IgD-negative memory B cell (primary cell): ENCODE data around the gene GPC2. TPM values are rescaled to one million over a fixed set of nuclear protein-coding genes. Genes with fewer than 3 reads are reported as not detected.
A peak's percentile ranks its signal among the peaks of the same experiment; 100 is the strongest.
"Not testable (repeated sequence)": the region's sequence is repeated elsewhere in the genome, so short reads cannot be mapped to it uniquely, and the experiment has no call there.

ENCODE experiments used
- H3K27ac Mint-ChIP-seq, 3 donors: one replicate each; pipeline ENCODE4 v1.8.0; 2020 to 2022; ENCODE audit warnings: mild to moderate bottlenecking in 3 of 3, mixed read lengths in 3 of 3, moderate library complexity in 1 of 3
- H3K27me3 Mint-ChIP-seq: one replicate; pipeline ENCODE4 v1.8.0; 2021; ENCODE audit warnings: mixed read lengths
- H3K36me3 Mint-ChIP-seq: one replicate; pipeline ENCODE4 v1.8.0; 2020; ENCODE audit warnings: mild to moderate bottlenecking, mixed read lengths
- H3K4me1 Mint-ChIP-seq, 3 donors: one replicate each; pipeline ENCODE4 v1.8.0; 2020 to 2022; ENCODE audit warnings: mixed read lengths in 3 of 3, mild to moderate bottlenecking in 1 of 3
- H3K4me3 Mint-ChIP-seq, 4 donors: one replicate each; pipeline ENCODE4 v1.8.0; 2020 to 2022; ENCODE audit warnings: mild to moderate bottlenecking in 4 of 4, mixed read lengths in 4 of 4, moderate library complexity in 3 of 4
- H3K9me3 Mint-ChIP-seq, 3 donors: one replicate each; pipeline ENCODE4 v1.8.0; 2020 to 2021; ENCODE audit warnings: mixed read lengths in 3 of 3, mild to moderate bottlenecking in 1 of 3
- polyA plus RNA-seq: library from polyadenylated mRNA; unstranded; fragments of 300-500 nt; fragmentation: Illumina TruSeq; gene quantifications from one replicate; pipeline ENCODE4 v1.2.3, GENCODE V29; 2021

GPC2 gene
- polyA plus RNA-seq, 1 donor from 2014 or later: 0.23 TPM

DNA sequence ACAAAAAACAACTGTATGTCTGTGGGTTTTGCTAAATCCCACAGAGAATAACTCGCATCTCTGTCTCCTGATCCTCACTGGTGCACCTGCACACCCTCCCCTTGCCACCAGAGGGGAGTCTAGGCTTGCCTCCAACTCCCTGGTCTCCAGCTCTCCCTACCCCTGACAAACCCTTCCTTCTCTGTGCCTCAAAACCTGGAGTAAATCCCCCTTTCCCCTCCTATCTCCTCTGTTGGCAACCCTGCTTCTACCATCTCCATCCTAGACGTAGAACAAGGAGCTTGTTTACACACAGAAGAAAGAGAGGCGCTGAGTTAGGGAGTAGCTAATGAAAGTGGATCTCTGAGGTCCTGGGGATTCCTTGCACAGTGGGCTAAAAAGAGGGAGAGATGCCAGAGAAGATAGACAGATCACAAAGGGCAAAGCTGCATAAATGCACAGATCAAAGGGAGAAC, 44.5 kb downstream of the GPC2 start:
- no peaks in the 10 kb centered on the region for H3K36me3 Mint-ChIP-seq
- peak overlapping the region in 1 of 3 donors; percentile 56 for H3K27ac Mint-ChIP-seq
- no peaks in the 10 kb centered on the region for H3K9me3 Mint-ChIP-seq
- peaks cover 6 to 13% (median 12%) of the 10 kb centered on the region in 3 donors for H3K4me1 Mint-ChIP-seq
- H3K4me3 Mint-ChIP-seq: peak overlapping the region in 2 of 4 donors; percentile 45 to 47
- H3K27me3 Mint-ChIP-seq: no peaks in the 10 kb centered on the region

DNA sequence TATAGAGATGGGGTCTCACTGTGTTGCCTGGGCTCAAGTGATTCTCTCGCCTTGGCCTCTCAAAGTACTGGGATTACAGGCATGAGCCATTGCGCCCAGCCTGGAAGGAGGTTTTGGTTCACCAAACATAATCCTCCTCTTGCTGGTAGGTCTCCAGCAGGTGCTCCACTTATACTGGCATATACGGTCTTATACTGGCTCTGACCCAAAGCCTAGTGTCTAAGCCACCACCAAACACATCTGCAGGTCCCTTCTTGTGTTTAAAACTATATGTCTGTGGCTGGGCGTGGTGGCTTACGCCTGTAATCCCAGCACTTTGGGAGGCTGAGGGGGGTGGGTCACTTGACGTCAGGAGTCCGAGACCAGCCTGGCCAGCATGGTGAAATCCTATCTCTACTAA, 45.1 kb downstream of the GPC2 start:
- H3K27me3 Mint-ChIP-seq: no peaks in the 10 kb centered on the region
- H3K36me3 Mint-ChIP-seq: no peaks in the 10 kb centered on the region
- H3K27ac Mint-ChIP-seq: peak overlapping the region in 1 of 3 donors; percentile 56
- H3K4me3 Mint-ChIP-seq: peak overlapping the region in 1 of 4 donors; percentile 45
- H3K4me1 Mint-ChIP-seq: peaks cover 4 to 11% (median 10%) of the 10 kb centered on the region in 3 donors
- H3K9me3 Mint-ChIP-seq: no peaks in the 10 kb centered on the region

DNA sequence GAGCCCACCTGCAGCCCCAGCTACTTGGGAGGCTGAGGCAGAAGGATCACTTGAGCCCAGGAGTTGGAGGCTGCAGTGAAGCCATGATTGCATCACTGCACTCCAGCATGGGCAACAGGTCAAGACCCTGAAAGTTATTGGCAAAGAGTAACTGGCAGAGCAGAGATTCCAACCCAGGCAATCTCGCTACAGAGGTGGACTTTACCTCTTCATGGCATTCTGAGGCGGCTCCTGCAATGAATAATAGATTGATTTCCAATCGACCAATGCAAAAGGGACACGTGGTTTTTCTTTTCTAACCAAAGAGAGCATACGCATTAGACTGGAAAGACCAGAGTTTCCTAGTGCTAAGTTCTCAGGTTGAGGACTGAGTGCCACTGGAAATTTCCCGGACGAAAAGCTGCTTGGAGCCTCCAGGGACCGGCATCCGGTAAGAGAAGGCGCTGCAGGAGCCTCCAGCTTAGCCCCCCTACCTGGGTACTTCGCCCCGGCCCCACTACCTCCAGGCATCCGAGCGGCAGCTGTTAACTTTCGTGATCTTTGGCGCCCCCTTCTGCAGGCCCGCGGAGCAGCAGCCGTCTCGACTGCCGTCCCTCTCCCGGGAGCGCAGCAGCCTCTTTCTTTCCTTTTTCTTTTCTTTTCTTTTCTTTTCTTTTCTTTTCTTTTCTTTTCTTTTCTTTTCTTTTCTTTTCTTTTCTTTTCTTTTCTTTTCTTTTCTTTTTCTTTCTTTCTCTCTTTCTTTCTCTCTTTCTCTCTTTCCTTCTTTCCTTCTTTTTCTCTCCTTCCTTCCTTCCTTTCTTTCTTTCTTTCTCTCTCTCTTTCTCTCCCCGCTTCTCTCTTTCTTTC, 46.4 kb downstream of the GPC2 start:
- Mint-ChIP-seq H3K27ac (no peak overlapping the region), H3K9me3 (no peaks in the 10 kb centered on the region), H3K36me3 (peaks cover 2% of the 10 kb centered on the region), H3K4me3 (peak overlapping the region in 2 of 4 donors; percentile 43 to 63), H3K27me3 (no peaks in the 10 kb centered on the region), H3K4me1 (peaks cover 9 to 18% (median 12%) of the 10 kb centered on the region in 3 donors)

DNA sequence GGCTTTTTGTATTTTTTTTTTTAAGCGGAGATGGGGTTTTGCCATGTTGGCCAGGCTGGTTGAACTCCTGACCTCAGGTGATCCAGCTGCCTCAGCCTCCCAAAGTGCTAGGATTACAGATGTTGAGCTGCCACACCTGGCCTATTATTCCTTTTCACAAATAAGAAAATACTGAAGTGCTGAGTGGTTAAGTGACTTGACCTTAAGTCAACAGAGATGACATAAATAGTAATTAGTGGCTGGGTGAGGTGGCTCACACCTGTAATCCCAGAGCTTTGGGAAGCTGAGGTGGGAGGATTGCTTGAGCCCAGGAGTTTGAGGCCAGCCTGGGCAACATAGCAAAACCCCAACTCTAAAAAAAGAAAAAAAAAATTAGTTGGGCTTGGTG, 47.0 kb downstream of the GPC2 start:
- not testable (repeated sequence) for H3K27ac Mint-ChIP-seq, H3K4me3 Mint-ChIP-seq, H3K36me3 Mint-ChIP-seq, H3K9me3 Mint-ChIP-seq, H3K27me3 Mint-ChIP-seq
- peaks cover 12 to 22% (median 12%) of the 10 kb centered on the region in 3 donors for H3K4me1 Mint-ChIP-seq

DNA sequence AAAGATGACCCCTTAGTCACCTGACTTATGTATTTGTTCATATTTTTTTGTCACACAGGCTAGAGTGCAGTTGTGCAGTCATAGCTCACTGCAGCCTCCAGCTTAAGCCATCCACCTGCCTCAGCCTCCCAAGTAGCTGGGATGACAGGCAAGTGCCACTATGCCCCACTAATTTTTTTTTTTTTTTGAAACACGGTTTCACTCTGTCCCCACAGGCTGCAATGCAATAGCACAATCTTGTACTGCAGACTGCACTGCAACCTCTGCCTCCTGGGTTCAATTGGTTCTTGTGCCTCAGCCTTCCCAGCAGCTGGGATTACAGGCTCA, 48.6 kb downstream of the GPC2 start:
- Mint-ChIP-seq H3K4me1 (peaks cover 24 to 25% (median 24%) of the 10 kb centered on the region in 3 donors), H3K4me3 (peak overlapping the region in 3 of 4 donors; percentile 78 to 90 (median 81)), H3K27ac (peak overlapping the region in 1 of 3 donors; percentile 69), H3K27me3 (no peaks in the 10 kb centered on the region), H3K9me3 (no peaks in the 10 kb centered on the region), H3K36me3 (peaks cover 2% of the 10 kb centered on the region)

DNA sequence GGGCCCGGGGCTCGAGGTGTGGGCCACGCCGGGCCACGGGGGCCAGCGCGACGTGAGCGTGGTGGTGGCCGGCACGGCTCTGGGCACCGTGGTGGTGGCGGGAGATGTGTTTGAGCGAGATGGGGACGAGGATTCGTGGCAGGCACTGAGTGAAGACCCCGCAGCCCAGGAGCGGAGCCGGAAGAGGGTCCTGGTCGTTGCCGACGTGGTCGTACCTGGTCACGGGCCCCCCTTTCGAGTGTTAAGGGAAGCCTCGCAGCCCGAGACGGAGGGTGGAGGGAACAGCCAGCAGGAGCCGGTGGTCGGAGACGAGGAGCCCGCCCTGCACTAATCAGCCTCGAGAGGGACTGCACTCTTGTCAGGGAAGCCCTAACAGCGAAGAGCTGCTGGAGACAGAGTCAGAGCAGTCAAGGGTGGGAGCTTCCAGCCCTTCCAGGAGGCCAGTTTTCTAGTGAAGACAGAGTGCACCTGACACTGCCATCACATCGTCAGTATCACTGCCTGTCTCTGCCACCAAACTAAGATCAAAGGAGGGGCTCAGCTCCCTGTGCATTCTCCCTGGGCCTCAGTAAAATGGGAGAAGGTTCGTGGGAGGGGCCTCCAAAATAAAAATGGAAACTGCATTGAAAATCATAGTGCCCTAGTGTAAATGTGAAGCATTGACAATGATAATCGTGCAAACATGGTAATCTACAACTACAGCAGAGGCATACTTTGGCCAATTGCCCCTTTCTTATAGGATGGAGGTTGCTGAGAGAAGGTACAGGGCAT, 49.1 kb downstream of the GPC2 start:
- no peaks in the 10 kb centered on the region for H3K9me3 Mint-ChIP-seq
- H3K36me3 Mint-ChIP-seq: peaks cover 2% of the 10 kb centered on the region
- H3K27ac Mint-ChIP-seq: peak overlapping the region; percentile 27 to 69 (median 59)
- H3K4me3 Mint-ChIP-seq: peak overlapping the region; percentile 78 to 90 (median 80)
- no peaks in the 10 kb centered on the region for H3K27me3 Mint-ChIP-seq
- H3K4me1 Mint-ChIP-seq: peaks cover 24 to 25% (median 24%) of the 10 kb centered on the region in 3 donors

DNA sequence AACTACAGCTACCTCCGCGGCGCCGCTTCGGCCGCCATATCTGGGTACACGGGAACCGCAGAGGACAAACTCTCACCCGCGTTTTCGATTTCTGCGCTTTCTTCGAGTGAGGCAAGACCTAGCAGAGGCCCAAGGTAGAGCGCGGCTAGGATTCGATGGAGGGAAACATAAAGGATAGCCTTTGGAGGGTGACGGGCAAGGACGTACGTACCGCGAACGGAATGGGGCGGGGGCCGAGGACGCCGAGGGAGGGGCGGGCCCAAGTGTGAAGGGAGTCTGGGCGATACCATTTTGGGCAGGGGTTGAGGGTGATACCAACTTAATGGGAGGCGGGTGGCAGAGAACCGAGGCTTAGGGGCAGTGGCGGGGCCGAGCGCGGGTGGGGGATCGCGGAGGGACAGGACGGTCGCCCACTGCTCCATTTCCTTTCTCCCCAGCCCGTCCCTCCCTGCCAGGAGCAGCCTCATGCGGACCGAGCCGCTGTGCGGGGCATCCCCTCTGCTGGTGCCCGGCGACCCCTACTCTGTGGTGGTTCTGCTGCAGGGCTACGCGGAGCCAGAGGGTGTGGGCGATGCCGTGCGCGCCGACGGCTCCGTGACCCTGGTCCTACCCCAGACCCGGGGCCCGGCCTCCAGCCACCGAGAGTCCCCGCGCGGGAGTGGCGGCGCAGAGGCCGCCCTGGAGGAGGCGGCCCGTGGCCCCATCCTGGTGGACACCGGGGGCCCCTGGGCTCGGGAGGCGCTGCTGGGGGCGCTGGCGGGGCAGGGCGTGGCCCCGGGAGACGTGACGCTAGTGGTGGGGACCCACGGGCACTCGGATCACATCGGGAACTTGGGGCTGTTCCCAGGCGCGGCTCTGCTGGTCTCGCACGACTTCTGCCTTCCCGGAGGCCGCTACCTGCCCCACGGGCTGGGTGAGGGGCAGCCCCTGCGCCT, 50.0 kb downstream of the GPC2 start, which contains the start of gene MBLAC1:
Gene MBLAC1, plus strand, starts transcription at position 37 of the 935 bp plus-strand sequence. Its CDS starts 429 bp downstream, at position 466.
- peaks cover 5% of the 10 kb centered on the region for H3K36me3 Mint-ChIP-seq
- peak within 1 kb of the TSS; percentile 96 to 100 (median 100) for H3K4me3 Mint-ChIP-seq
- H3K4me1 Mint-ChIP-seq: peaks cover 19 to 20% (median 20%) of the 10 kb centered on the region in 3 donors
- peak within 1 kb of the TSS; percentile 93 to 99 (median 99) for H3K27ac Mint-ChIP-seq
- H3K27me3 Mint-ChIP-seq: no peaks in the 10 kb centered on the region
- H3K9me3 Mint-ChIP-seq: no peaks in the 10 kb centered on the region

DNA sequence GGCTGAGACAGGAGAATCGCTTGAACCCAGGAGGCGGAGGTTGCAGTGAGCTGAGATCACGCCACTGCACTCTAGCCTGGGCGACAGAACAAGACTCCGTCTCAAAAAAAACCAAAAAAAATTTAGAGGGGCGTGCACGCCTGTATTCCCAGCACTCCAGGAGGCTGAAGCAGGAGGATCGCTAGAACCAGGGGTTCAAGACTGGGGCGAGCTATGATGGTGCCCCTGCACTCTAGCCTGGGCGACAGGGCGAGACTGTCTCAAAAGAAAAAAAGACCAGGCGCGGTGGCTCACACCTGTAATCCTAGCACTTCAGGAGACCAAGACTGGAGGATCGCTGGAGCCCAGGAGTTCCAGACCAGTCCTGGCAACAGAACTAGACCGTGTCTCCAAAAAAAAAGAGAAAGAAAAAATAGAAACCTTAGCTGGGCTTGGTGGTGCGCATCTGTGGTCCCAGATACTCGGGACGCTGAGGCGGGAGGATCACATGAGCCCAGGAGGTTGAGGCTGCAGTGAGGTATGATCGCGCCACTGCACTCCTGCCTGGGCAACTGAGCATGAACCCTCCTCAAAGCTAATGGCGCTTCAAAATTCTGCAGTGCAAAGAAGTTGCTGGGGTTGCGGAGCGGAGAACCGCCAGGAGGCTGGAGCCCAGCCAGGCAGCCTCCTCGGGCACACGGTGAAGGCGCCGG, 50.8 kb downstream of the GPC2 start:
- H3K36me3 Mint-ChIP-seq: peaks cover 5% of the 10 kb centered on the region
- no peaks in the 10 kb centered on the region for H3K27me3 Mint-ChIP-seq
- peaks cover 18 to 20% (median 19%) of the 10 kb centered on the region in 3 donors for H3K4me1 Mint-ChIP-seq
- H3K9me3 Mint-ChIP-seq: no peaks in the 10 kb centered on the region
- H3K4me3 Mint-ChIP-seq: peak overlapping the region; percentile 96 to 100 (median 100)
- peak overlapping the region; percentile 93 to 99 (median 99) for H3K27ac Mint-ChIP-seq

DNA sequence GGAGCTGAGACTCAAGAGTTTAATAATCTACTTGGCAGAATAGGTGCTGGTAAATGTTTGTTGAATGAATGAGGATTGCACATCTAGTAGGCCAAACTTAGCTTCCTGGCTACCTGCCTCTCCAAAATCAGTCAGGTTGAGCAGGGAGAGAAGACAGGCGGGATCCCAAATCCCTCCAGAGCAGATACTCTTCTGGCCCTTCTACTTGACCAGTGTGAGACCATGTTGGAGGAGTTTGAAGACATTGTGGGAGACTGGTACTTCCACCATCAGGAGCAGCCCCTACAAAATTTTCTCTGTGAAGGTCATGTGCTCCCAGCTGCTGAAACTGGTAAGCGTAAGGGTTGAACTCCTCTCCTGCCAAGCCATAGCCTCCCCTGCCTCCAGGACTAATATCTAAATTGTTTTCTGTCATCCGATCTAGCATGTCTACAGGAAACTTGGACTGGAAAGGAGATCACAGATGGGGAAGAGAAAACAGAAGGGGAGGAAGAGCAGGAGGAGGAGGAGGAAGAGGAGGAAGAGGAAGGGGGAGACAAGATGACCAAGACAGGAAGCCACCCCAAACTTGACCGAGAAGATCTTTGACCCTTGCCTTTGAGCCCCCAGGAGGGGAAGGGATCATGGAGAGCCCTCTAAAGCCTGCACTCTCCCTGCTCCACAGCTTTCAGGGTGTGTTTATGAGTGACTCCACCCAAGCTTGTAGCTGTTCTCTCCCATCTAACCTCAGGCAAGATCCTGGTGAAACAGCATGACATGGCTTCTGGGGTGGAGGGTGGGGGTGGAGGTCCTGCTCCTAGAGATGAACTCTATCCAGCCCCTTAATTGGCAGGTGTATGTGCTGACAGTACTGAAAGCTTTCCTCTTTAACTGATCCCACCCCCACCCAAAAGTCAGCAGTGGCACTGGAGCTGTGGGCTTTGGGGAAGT, 52.6 kb downstream of the GPC2 start:
- Mint-ChIP-seq H3K4me3 (peak overlapping the region; percentile 44 to 96 (median 82)), H3K9me3 (no peaks in the 10 kb centered on the region), H3K27ac (peak overlapping the region in 2 of 3 donors; percentile 78 to 93), H3K4me1 (peaks cover 22 to 30% (median 26%) of the 10 kb centered on the region in 3 donors), H3K36me3 (peaks cover 5% of the 10 kb centered on the region), H3K27me3 (no peaks in the 10 kb centered on the region)

DNA sequence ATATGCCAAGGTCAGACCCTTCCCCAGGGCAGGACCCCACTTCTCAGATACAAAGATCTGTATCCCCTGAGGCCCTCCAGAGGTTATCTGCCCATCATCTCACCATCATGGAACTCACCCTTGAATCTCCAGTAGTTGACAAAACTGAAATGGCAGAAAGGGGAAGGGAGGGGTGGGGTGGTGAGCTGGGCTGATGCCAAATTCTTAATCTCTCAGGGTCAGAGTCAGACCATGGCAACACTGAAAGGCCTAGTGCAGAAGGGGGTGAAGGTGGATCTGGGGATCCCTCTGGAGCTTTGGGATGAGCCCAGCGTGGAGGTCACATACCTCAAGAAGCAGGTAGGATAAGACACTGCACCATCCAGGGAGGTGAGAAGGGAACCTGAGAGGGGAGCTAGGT, 54.6 kb downstream of the GPC2 start:
- H3K27ac Mint-ChIP-seq: no peak overlapping the region
- H3K4me3 Mint-ChIP-seq: peak overlapping the region in 2 of 4 donors; percentile 28 to 70
- H3K9me3 Mint-ChIP-seq: no peaks in the 10 kb centered on the region
- no peaks in the 10 kb centered on the region for H3K27me3 Mint-ChIP-seq
- H3K4me1 Mint-ChIP-seq: peaks cover 30 to 33% (median 31%) of the 10 kb centered on the region in 3 donors
- H3K36me3 Mint-ChIP-seq: peaks cover 5% of the 10 kb centered on the region

DNA sequence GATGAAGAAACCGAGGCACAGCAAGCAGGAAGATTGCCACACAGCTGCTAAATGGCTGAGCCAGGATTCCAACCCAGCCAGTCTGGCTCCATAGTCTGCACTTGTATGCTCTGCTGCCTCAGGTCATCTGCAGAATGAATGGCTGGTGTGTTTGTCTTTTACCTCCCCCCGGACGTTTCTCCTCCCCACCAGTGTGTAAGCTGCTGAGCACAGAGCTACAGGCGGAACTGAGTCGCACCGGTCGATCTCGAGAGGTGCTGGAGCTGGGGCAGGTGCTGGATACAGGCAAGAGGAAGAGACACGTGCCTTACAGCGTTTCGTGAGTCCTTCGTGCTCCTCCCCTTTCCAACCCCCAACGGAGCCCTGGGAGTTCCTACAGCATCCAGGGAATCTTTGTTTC, 55.1 kb downstream of the GPC2 start:
- Mint-ChIP-seq H3K36me3 (peaks cover 5% of the 10 kb centered on the region), H3K27me3 (no peaks in the 10 kb centered on the region), H3K27ac (peak overlapping the region in 2 of 3 donors; percentile 52 to 73), H3K9me3 (no peaks in the 10 kb centered on the region), H3K4me3 (peak overlapping the region in 1 of 4 donors; percentile 30), H3K4me1 (peaks cover 29 to 33% (median 31%) of the 10 kb centered on the region in 3 donors)

DNA sequence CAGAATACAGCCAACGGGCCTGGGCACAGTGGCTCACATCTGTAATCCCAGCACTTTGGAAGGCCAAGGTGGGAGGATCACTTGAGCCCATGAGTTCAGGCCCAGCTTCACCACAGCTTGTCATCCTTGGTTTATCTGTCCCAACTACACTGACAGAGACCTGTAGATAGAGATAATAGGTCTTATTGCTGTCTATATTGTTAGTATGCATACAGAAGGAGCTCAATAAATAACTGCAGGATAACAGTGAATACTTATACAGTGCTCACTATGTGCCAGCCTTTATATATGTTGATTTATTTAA, 56.5 kb downstream of the GPC2 start:
- peak overlapping the region; percentile 4 to 99 (median 99) for H3K27ac Mint-ChIP-seq
- H3K4me3 Mint-ChIP-seq: peak overlapping the region; percentile 91 to 98 (median 96)

More for the DNA sequence above, 56.5 kb downstream of the GPC2 start:
- Mint-ChIP-seq H3K36me3 (peaks cover 2% of the 10 kb centered on the region), H3K4me1 (peaks cover 25 to 29% (median 28%) of the 10 kb centered on the region in 3 donors), H3K27me3 (no peaks in the 10 kb centered on the region), H3K9me3 (no peaks in the 10 kb centered on the region)
